Measurements from ENCODE around the gene GRM4. TPM values are rescaled to one million over a fixed set of nuclear protein-coding genes. Genes with fewer than 3 reads are reported as not detected.
A peak's percentile ranks its signal among the peaks of the same experiment; 100 is the strongest.

GRM4 gene
- total RNA-seq, 1 donor from 2014 or later: under 0.01 TPM

- DNase-seq (ENCODE audit: low read depth in 2 of 2): no peak
Measured at GRCh38 chr6:33995309-33996119, 150.4 kb downstream of the GRM4 start.

DNA sequence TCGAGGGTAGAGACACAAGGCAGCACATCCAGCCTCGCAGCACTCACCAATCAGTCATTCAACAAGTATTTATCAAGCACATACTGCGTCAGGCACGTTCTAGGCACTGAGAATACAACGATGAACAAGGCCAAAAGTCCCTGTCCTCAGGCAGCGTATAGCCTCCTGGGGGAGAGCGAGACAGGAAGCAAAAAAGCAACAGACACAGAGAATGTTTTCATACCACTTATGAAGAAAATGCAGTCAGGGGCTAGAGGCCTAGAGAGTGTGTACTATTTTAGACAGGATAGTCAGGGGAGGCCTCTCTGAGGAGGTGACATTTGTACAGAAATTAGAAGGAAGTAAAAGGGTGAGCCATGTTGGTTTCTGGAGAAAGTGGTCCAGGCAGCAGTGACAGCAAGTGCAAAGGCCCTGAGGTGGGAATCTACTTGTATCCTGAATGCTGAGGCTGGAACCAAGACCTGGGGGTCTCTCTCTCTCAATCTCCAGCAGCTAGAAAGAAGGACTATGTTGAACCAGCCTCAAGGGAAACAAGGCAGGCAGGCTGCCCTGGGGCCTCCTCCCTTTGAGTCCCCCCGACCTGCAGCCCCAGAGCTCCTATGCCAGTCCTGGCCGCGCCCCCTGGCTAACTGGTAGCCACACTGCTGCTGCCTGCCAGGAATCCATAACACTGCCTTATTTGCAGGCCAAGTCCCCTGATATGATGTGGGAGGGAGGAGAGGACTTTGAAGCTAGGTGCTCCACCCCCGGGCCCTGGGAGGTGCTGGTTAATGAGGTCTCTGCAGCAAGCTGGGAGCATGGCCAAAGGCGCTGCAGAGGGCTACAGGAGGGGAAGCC is 151.2 kb downstream of the GRM4 start:
- DNase-seq (ENCODE audit: low read depth in 2 of 2): no peak

DNA sequence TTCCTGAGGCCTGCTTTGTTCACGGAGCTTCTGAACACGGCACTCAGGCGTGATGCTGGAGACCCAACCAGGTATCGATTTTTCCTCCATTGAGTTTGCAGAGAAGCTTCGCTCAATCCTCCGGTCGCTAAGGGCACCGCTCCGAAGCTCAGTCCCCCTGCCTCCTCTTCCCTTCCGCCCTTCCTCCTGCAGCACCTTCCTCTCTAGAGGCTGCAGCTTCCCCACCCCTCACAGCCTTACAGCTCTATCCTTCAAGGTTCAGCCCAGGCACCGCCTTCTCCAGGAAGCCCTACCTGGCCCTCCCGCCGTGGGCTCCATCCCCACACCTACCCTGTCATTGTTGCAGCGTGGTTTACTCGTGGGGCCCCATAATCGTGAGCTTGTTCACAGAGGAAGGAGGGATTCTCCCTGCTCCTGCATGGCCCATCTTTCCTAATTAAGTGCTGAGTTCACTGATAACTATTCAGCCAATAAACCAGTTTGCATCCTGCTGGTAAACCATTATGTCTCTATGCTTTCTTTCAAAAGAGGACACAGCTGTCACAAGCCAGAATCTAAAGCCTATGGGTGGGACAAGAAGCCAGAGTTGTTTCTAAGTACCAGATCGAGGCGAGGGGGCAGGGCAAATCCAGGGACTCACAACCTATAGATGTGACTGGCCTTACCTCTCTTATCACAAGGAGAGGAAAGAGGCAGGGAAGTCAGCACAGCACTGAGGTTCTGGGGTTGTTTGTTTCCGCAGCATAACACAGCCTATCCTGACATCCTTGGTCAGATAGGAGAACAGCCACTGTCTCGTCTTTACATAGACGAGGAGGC is 152.0 kb downstream of the GRM4 start:
- DNase-seq (ENCODE audit: low read depth in 2 of 2): no peak

- DNase-seq (ENCODE audit: low read depth in 2 of 2): no peak
Measured at GRCh38 chr6:33993091-33993490, 152.8 kb downstream of the GRM4 start.

DNA sequence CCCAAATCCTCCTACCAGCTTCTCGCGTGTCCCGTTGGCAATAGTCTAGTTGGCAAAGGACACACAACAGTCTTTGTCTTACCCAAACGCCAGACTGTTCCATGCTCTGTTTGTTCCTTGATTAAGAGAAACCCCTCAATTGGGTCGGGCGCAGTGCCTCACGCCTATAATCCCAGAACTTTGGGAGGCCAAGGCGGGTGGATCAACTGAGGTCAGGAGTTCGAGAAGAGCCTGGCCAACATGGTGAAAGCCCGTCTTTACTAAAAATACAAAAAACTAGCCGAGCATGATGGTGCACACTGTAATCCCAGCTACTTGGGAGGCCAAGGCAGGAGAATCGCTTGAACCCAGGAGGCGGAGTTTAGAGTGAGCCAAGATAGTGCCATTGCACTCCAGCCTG is 153.7 kb downstream of the GRM4 start:
- DNase-seq (ENCODE audit: low read depth in 2 of 2): no peak

- DNase-seq (ENCODE audit: low read depth in 2 of 2): no peak
Measured at GRCh38 chr6:33991610-33992009, 154.3 kb downstream of the GRM4 start.

DNA sequence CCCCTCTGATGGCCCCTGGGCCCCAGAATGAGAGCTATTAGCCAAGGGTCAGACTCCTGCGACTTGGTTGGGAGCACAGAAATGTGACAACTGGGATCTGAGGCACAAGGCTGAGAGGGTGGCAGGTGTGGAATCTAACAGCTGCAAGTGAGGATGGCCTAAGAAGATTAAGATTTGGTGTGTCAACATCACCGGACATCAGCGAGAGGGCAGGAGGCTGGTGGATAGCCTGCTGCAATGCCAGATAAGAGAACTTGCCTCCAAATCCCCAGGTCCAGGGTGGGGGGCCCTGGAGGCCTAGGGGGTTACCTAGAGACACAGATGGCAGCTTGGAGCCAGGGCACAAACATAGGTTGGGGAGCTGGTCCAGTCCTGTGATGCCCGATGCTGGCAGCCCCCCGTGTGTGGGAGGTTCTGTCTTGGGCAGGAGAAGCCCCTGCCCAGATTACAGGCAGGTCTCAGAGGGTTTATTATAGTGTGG is 155.8 kb downstream of the GRM4 start:
- no peak for DNase-seq (ENCODE audit: low read depth in 2 of 2)

GRCh38 chr6:33989016-33989854 is 156.7 kb downstream of the GRM4 start:
- DNase-seq (ENCODE audit: low read depth in 2 of 2): no peak

GRCh38 chr6:33988121-33989015 is 157.5 kb downstream of the GRM4 start:
- no peak for DNase-seq (ENCODE audit: low read depth in 2 of 2)

- no peak for DNase-seq (ENCODE audit: low read depth in 2 of 2)
Measured at GRCh38 chr6:33987531-33988021, 158.3 kb downstream of the GRM4 start.

DNA sequence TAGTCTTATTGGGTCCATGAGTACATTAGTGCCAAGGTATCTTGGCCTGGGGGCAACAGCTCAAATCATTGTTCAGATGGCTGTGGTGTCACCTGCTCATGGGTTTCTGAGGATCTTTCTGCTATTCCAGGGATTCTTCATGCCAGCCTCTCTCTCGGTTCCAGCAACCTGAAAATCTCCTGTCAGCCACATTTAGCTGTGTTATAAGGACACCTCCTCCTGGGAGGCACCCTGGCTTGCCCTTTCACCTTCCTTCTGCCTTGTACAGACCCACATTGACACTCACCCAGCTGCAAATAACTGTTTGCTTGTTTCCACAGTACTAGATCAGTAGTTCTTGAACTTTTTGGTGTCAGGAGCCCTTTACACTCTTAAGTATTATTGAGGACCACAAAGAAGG is 159.9 kb downstream of the GRM4 start:
- DNase-seq (ENCODE audit: low read depth in 2 of 2): no peak

DNA sequence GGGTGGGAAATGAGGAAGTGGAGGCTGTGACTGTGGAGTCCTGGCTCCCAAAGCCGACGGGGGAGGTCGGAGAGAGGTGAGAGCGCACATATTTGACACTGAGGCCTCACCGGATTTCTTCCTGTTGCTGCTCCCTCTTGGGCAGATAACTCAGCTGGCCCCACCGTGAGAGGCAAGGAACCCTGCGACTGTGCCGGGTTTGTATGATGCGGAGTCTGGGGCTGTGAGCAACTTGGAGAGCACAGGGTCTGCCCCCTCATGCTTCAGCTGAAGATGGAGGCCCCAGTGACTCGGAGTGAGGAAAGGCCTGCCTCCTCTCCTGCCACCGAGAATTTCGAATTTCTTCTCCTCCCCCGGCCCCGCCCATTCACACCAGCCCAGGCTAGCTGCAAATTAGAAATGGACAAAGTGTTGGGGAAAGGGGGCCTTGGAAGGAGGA is 160.6 kb downstream of the GRM4 start:
- no peak for DNase-seq (ENCODE audit: low read depth in 2 of 2)

- no peak for DNase-seq (ENCODE audit: low read depth in 2 of 2)
Measured at GRCh38 chr6:33984466-33985312, 161.2 kb downstream of the GRM4 start.

DNA sequence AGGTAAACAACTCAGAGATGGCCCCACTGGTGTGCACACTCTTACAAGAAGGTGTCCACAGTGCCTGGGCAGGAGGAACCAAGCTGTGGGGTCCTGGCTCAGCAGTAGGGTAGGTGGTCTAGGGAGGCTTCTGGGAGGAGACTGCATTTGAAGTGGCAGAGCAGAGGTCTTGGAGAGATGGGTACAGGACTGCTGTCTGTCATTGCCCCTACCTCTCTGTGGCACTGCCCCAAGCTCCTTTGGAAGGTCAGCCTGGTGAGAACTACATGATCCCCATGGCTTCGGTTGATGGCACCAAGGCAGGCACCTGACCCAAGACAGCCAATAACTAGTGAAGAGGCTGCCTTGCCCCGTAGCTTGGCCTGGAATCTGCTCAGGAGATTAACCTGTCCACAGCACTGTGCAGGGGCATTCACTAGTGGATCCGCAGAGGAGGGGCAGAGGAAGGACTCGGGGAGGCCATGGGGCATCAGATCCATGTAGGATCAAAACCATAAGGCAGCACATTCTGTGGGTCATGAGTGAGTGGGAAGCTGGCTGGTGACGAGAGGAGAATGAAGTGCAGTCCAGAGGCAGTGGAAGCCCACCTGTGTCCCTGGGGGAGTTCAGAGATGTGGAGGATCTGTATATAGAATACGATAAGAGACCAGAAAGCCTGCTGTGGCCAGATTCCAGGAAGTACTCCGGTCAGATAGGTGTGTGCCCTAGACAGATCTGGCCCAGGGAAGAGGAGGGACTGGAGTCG is 162.0 kb downstream of the GRM4 start:
- DNase-seq (ENCODE audit: low read depth in 2 of 2): no peak

GRCh38 chr6:33983109-33983716 is 162.7 kb downstream of the GRM4 start:
- DNase-seq (ENCODE audit: low read depth in 2 of 2): peak; percentile 24 to 56

DNA sequence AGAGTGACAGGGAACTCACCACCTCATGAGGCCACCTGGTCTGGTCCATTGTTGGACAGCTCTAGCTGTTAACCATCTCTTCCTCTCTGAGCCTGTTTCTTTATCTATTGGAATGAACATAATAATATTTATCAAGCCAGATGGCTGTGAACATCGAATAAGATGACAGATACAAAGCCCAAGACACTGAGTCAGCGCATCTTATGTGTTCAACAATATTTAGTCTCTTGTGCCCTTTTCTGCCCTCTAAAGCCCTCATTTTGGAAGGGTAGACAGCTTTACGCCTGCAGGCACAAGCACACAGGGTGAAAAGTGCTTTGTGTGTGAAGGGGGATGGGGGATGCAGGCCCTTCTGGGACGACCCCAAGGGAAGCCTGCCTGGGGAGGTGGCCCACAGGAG is 164.0 kb downstream of the GRM4 start:
- DNase-seq (ENCODE audit: low read depth in 2 of 2): no peak

- no peak for DNase-seq (ENCODE audit: low read depth in 2 of 2)
Measured at GRCh38 chr6:33981421-33981820, 164.5 kb downstream of the GRM4 start.
